SU-DHL-6 (cell line): ENCODE data around the gene ZNF860.

Experiments used
- CTCF ChIP-seq: fragments of 200-600 bp; sonication (generic); IDR thresholded peaks from one replicate; pipeline ENCODE4 v1.5.1; 2017; ENCODE audit warnings: antibody characterized with exemption, mild to moderate bottlenecking, low read length, moderate library complexity; ENCODE audit not compliant: insufficient read depth, poor library complexity, severe bottlenecking
- EZH2phosphoT487 ChIP-seq: fragments of 200-600 bp; sonication (generic), shearing (Covaris generic); conservative IDR thresholded peaks from 2 replicates; pipeline ENCODE4 v1.6.1; 2018; ENCODE audit warnings: mild to moderate bottlenecking, antibody characterized with exemption, low read length, moderate library complexity, mixed read lengths

DNA sequence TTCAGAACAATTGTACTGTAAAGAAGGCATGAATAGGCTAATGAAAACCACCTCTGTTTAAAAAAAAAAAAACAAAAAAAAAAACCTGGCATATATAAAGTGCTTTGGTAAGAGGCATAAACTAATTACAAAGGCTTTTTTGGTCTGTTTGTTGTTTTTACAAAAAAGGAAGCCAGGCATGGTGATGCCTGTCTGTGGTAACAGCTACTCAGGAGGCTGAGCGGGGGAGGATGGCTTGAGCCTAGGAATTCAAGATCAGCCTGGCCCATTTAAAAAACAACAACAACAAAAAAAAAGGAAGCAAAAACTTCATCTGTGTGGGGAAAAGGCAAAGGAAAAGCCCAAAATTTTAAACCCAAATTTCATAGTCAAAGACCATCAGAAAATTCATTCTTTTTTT, 47.5 kb upstream of the ZNF860 start:
- no peak for TF ChIP-seq CTCF
- no peak for TF ChIP-seq EZH2phosphoT487
